RWPE1 (cell line): ENCODE measurements around the gene ESR1.

Experiments
- CTCF ChIA-PET: fragments of 350-600 bp; sonication (Branson Sonifier 250); formaldehyde crosslinking; extraction: SDS; loops from one replicate; lab custom pipeline; 2021; lab: Yijun Ruan, JAX
- POLR2A ChIA-PET: fragments of 400-600 bp; formaldehyde crosslinking; extraction: SDS; loops from one replicate; lab custom pipeline; 2020; ENCODE audit warnings: antibody characterized with exemption; ENCODE audit not compliant: low non-redundant PET; lab: Yijun Ruan, JAX
- DNase-seq: peaks from one replicate; pipeline ENCODE4 v3.0.0; 2012; ENCODE audit warnings: low spot score
- H3K27ac ChIP-seq: fragments of 450-650 bp; 2 replicates; pipeline ENCODE4 v1.5.1; 2017
- TF ChIP-seq, protein P1 (sequence below): fragments of 450-650 bp; conservative IDR thresholded peaks from 2 replicates; pipeline ENCODE4 v1.5.1; 2017; ENCODE audit warnings: low read depth, mild to moderate bottlenecking

ESR1 gene

DNA sequence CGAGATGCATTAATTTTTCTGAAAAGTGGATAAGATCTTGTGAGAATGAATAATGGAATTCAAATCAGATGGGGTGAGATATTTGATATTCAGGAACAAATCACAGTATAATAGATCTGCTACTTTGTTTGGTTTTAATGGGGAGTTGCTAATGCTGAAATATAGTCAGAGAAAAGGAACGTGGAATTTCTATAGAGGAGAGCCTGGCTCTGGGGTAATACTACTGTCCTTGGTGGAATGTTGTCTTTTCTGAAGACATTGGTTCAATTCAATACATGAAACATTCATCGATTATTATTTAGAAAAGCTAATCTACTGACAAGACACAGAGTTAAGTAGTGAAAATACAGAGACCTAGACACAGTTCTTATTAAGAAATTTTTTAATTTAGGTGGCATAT lies 108.6 kb downstream of the ESR1 start:
- POLR2A ChIA-PET: no interaction called here
- no peak overlapping the region for H3K27ac ChIP-seq
- CTCF ChIA-PET: interaction anchor here (0.6 kb wide), 1 partner anchor 62 kb away, joined by 4 read pairs; no protein-coding TSS in a partner anchor
- TF ChIP-seq, protein P1, sequence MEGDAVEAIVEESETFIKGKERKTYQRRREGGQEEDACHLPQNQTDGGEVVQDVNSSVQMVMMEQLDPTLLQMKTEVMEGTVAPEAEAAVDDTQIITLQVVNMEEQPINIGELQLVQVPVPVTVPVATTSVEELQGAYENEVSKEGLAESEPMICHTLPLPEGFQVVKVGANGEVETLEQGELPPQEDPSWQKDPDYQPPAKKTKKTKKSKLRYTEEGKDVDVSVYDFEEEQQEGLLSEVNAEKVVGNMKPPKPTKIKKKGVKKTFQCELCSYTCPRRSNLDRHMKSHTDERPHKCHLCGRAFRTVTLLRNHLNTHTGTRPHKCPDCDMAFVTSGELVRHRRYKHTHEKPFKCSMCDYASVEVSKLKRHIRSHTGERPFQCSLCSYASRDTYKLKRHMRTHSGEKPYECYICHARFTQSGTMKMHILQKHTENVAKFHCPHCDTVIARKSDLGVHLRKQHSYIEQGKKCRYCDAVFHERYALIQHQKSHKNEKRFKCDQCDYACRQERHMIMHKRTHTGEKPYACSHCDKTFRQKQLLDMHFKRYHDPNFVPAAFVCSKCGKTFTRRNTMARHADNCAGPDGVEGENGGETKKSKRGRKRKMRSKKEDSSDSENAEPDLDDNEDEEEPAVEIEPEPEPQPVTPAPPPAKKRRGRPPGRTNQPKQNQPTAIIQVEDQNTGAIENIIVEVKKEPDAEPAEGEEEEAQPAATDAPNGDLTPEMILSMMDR: no peak
- no peak for DNase-seq

DNA sequence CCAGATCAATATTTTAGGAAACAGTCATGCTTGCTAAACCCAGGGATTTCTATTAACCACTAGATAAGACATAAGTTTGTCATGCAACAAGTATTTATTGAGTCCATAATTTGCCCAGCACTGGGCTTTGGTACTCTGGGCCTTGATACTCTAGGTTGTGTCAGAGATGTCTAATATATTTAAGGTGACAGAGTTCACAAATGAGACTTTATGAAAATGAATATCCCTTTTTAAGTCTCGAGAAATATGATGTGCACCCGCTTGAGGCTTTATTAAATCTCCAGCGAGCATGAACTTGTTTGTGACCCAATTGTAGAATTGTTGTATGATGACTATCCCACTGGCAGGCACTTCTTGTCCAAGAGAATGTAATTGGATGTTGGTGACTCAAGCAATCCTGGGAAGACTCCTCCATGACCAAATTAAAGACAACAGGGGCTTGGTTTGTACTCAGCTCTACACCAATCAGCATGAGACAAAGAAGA lies 109.2 kb downstream of the ESR1 start:
- POLR2A ChIA-PET: no interaction called here
- DNase-seq: peak; percentile 78
- no peak overlapping the region for H3K27ac ChIP-seq
- CTCF ChIA-PET: interaction anchor here (0.6 kb wide), 1 partner anchor 61 kb away, joined by 4 read pairs; no protein-coding TSS in a partner anchor
- TF ChIP-seq, protein P1: no peak

DNA sequence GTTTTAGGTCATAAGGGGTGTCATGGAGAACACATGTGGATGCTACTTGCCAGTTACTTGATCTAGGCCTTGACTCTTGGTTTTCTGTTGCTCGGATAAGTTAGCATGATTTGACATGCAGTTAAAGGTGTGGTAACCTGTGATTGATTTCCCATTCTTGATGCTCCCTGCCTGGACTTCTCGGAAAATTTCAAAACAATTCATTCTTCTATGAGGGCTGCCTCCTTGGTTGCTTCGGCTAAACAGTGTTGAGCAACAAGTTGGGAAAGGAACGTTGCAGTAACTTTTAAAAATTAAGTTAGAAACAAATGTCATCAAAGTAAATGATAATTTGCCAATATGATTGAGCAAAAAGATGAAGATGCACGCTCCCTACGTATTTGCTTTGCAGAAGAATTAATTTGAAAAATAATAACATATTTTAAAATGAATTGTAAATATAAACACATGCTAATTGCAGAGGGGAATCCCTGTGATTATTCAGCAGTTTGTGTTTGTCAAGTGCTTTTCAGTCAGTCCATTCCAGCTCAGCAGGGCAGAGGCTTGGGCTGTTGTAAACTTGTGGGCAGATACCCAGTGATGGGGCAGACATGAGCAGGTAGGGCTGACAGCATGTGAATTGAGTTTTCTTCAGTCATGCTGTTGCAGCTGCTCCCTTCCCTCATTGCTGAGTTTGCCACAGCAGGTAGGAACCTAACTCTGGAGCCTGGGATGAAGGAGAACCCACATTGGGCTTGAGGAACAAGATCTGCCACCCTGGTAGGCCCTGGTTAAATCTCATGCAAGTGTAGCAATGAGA lies 110.2 kb downstream of the ESR1 start:
- peak overlapping the region; percentile 87 for H3K27ac ChIP-seq
- DNase-seq: no peak
- TF ChIP-seq, protein P1: no peak
- ChIA-PET POLR2A (no interaction called here), CTCF (no interaction called here)

DNA sequence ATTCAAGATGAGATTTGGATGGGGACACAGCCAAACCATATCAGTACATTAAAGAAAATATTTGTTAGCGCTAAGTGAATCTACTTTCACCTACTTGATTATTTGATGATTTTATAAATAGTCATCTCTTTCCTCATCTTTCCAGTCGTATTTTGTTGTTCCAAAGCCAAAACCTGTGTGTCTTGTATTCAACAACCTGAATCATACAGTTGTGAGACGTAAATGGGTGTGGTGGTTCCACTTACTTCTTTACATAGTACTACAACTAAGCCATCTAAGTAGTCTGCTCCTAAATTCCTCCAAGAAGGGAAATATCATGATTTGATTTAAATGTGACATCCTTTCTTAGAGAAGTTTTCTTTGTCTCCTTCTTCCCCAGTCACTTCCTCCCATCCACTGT lies 132.8 kb downstream of the ESR1 start:
- CTCF ChIA-PET: no interaction called here
- TF ChIP-seq, protein P1: no peak

DNA sequence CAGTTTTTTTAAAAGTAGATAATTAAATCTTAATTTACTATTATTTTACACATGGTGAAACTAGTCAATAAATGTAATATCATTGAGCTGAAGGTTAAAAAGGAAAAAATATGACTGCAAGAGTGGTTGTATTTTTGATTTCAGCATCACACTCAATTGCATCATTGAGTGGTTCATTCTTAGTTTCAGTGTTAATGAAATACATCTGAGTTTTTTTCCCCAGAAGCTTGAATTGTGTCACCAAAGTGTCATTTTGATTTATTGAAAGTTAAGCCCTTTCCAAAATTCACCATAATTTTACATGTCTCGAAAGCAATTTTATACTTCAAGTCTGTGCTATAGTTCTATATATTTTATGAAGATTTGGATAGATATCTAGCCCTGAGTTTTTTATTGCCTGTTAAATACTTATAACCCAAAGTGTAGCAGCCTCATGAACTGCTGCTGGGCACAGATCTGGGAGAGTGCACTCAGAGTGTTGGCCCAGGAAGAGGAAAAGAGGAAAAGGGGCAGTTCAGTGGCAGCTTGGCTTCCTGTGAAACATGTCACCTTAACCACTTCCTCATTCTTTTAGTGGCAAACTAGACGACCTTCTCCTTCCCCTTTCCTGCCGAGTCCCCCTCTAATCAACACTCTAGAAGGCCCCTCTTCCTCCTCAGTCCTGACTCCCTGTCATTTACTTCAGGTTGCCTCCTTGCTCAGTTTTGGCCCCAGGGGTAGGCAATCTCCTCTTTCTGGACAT lies 140.7 kb downstream of the ESR1 start:
- ChIA-PET CTCF (interaction anchor here (0.5 kb wide), 1 partner anchor 117 kb away, joined by 6 read pairs; no protein-coding TSS in a partner anchor), POLR2A (no interaction called here)
- no peak for DNase-seq
- TF ChIP-seq, protein P1: no peak
- no peak overlapping the region for H3K27ac ChIP-seq

More for the DNA sequence above, 132.8 kb downstream of the ESR1 start:
- POLR2A ChIA-PET: no interaction called here
- H3K27ac ChIP-seq: no peak overlapping the region
- no peak for DNase-seq

DNA sequence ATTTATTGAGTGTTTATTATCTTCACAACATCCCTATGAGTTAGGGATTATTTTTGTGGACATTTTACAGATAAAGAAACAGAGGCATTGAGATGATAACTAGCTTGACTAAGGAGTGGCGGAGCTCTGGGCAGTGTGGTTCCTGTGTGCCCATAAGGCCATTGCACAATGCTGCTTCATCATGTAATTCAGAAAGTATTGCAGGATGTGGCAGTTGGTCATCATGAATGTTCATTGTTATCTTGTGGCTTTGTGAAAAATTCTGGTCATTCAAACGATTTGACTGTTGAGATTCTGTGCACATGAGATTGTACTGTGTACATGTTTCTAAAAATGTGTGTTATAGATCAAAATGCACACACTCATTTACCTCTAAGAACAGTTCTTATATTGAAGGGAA lies 150.8 kb downstream of the ESR1 start:
- no peak overlapping the region for H3K27ac ChIP-seq
- TF ChIP-seq, protein P1: no peak
- POLR2A ChIA-PET: no interaction called here
- CTCF ChIA-PET: interaction anchor here (0.5 to 1.0 kb wide), 3 partner anchors 166 to 454 kb away, joined by 3 read pairs; no protein-coding TSS in a partner anchor
- DNase-seq: peak; percentile 16
